ENCODE data around the gene ABCF1. TPM values are rescaled to one million over a fixed set of nuclear protein-coding genes. Genes with fewer than 3 reads are reported as not detected.

ABCF1 gene
- total and polyA plus RNA-seq, 2 of the 8 experiments (the other 6 are each of a cell fraction or from before 2014, with no cell fraction given), result 48.8 to 123 TPM

GRCh38 chr6:30583921-30584320, 12.7 kb downstream of the ABCF1 start:
- FAIRE-seq, result no peak
- Histone ChIP-seq H3K27ac (ENCODE audit: low read depth, low read length) (no peak overlapping the region), H3K9me3 (ENCODE audit: insufficient read depth in 2 of 2, low read depth in 1 of 2, low read length in 1 of 2) (no peaks in the 10 kb centered on the region), H3K14ac (ENCODE audit: insufficient read length) (no peak overlapping the region), H3K79me1 (ENCODE audit: low read depth, low read length) (no peaks in the 10 kb centered on the region; the same call in 1 of the 2 replicates), H3K4me2 (ENCODE audit: insufficient read depth in 1 of 2, low read depth in 2 of 2, low read length in 2 of 2) (no peak overlapping the region), H4K8ac (ENCODE audit: extremely low read depth, insufficient read depth, low read length) (no peak overlapping the region), H3K23ac (ENCODE audit: insufficient read length) (no peak overlapping the region), H2BK12ac (ENCODE audit: low read depth, low read length) (no peak overlapping the region), H3K18ac (ENCODE audit: extremely low read depth, low read length) (no peak overlapping the region), H3K56ac (replicated peaks; ENCODE audit: insufficient read length, low read depth, low read length) (no peak overlapping the region), H3K79me2 (ENCODE audit: control insufficient read depth in 1 of 2, insufficient read depth in 2 of 2, low read length in 2 of 2) (no peaks in the 10 kb centered on the region), H3K4me3 (ENCODE audit: extremely low read depth in 1 of 4, insufficient read depth in 2 of 4, low read depth in 3 of 4, low read length in 4 of 4) (no peak overlapping the region), H3K4me1 (replicated peaks in 1 of 4; ENCODE audit: control insufficient read depth in 3 of 4, insufficient read depth in 4 of 4, low read length in 3 of 4) (no peaks in the 10 kb centered on the region), H3K27me3 (replicated peaks in 1 of 4; ENCODE audit: control insufficient read depth in 3 of 4, extremely low read depth in 1 of 4, insufficient read depth in 3 of 4, low read length in 3 of 4) (no peaks in the 10 kb centered on the region), H2BK15ac (ENCODE audit: low read length) (no peak overlapping the region), H2AK5ac (ENCODE audit: low read depth, low read length) (no peak overlapping the region), H3K23me2 (ENCODE audit: low read depth, low read length) (no peaks in the 10 kb centered on the region), H3K4ac (replicated peaks; ENCODE audit: insufficient read length, low read depth, low read length) (no peak overlapping the region), H3K36me3 (ENCODE audit: control insufficient read depth in 2 of 4, insufficient read depth in 4 of 4, low read length in 3 of 4) (peaks cover 44 to 91% (median 78%) of the 10 kb centered on the region in 4 experiments), H3K9ac (replicated peaks in 1 of 4; ENCODE audit: extremely low read depth in 1 of 4, low read depth in 3 of 4, low read length in 3 of 4) (no peak overlapping the region), H4K91ac (replicated peaks; ENCODE audit: insufficient read length, low read length) (no peak overlapping the region), H4K20me1 (replicated peaks in 1 of 2; ENCODE audit: control insufficient read depth in 1 of 2, insufficient read depth in 2 of 2, low read length in 2 of 2) (peaks cover 3 to 6% of the 10 kb centered on the region in 2 experiments), H2BK20ac (ENCODE audit: low read length) (no peak overlapping the region), H2BK120ac (replicated peaks; ENCODE audit: low read depth, low read length) (no peak overlapping the region), H4K5ac (ENCODE audit: insufficient read length, low read depth, low read length) (no peak overlapping the region), H2AFZ (ENCODE audit: low read length) (no peak overlapping the region), H2BK5ac (ENCODE audit: low read depth, low read length) (no peak overlapping the region)
- TF ChIP-seq POLR2A (IDR thresholded peaks at IDR 0.05; ENCODE audit: control extremely low read depth in 1 of 2, low read depth in 2 of 2, low read length in 2 of 2) (0 out of 3 replicates have a peak, but pooled peaks of 1 of the 2 experiments have one; percentile 10), CBX5 (IDR thresholded peaks at IDR 0.05; ENCODE audit: low read depth, low read length) (no peak)
- POLR2A ChIA-PET (ENCODE audit: partially characterized antibody), result interaction anchor here (1.2 to 27.0 kb wide), 8 partner anchors 10 to 117 kb away, joined by 3 to 712 read pairs (median 8); partner anchors contain the start of gene ABCF1
- WGBS, 2 experiments (ENCODE audit: extremely low coverage in 1 of 2, insufficient coverage in 1 of 2, insufficient read length in 1 of 2, insufficient replicate concordance in 2 of 2, low coverage in 1 of 2, low lambda C conversion rate in 2 of 2, missing lambda C conversion rate in 1 of 2), result 94% methylated on average over 5 of the region's 5 CpGs; no CpG with 5 or more reads in 1 of the 2 experiments
- DNase-seq (ENCODE audit: low read depth in 1 of 2, low spot score in 2 of 2), result no peak
- CTCF ChIA-PET (ENCODE audit: partially characterized antibody), result interaction anchor here (0.6 to 4.9 kb wide), 4 partner anchors 13 to 101 kb away, joined by 3 to 23 read pairs (median 5); no protein-coding TSS in a partner anchor
